HG02610 (cell line): ENCODE results near the gene NADK.
"Not testable (repeated sequence)": the region's sequence is repeated elsewhere in the genome, so short reads cannot be mapped to it uniquely, and the experiment has no call there.

Source experiments
- ATAC-seq: cut with Tn5 transposase; IDR thresholded peaks from one replicate; pipeline ENCODE4 v1.9.1; 2021; ENCODE audit warnings: mild to moderate bottlenecking, moderate library complexity; ENCODE audit not compliant: unreplicated experiment

Gene NADK

DNA sequence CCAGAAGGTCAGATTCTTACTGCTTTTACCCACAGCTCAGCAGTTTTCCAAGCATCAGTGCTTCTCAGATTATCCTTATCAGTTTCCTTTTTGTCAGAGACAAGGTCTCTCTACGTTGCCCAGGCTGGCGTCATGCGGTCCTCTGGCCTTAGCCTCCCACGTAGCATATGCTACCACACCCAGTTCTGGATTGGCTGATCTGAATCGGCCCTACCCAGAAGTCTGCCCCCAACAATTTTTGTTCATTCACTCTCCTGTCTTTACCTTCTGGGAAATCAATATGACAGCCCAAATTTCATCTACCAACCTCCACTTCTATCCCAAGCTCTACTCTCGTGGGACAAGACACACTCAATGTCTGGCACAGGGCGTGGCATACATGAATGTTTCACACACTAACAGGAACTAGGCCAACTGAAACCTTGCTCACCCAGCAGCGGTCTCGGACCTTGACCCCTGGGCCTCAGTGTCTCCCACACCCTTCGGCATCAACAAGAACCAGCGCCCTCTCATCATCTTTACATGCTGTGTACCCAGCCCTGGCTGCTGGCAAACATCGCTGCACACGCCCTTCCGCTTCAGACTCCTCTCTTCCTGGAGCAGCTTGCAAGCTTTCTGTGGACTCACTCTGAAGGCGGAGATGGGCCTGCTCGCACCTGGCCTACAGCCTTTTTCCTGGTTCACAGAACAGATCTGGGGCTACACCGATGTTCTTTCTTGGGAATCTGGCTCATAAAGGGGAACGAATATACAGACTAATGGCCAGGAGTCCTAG, 63.0 kb downstream of the NADK start:
- ATAC-seq = not testable (repeated sequence)

DNA sequence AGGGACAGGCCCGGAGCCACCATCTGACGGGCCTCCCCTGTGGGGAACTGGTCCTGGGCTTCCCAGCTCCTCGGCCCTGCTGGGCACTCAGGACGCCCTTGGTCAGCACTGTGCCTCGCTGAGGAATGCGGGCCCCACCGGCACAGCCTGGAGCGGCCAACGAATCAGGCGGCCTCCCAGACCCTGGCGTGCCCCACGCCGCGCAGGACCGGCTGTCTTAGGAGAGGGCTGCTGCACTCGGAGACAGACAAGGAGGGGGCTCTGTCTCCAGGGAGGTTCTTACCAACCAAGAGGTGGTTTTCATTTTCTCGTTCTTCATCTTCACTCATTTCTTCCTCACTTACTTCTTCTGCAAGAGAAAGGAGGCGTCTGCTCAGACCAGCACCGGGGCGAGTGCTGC, 70.4 kb downstream of the NADK start:
- ATAC-seq = not testable (repeated sequence)

DNA sequence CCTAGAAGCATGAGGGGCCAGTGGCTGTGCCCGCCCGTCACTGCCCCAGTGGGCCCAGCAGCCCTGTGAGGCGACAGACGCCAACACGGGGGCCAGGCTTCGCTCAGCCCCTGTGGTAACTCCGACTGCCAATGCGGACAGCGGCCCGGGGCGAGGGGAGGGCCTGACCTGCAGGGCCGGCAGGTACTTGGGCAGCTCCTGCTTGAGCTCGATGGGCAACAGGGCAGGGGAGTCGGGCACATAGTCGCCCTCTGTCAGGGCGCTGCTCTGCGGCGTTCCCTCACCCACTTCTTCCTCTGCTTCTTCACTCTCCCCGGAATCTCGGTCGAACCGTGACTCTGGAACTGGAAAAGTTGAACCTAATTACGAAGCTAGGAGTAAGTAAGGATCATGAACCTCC, 71.0 kb downstream of the NADK start:
- ATAC-seq = not testable (repeated sequence)

DNA sequence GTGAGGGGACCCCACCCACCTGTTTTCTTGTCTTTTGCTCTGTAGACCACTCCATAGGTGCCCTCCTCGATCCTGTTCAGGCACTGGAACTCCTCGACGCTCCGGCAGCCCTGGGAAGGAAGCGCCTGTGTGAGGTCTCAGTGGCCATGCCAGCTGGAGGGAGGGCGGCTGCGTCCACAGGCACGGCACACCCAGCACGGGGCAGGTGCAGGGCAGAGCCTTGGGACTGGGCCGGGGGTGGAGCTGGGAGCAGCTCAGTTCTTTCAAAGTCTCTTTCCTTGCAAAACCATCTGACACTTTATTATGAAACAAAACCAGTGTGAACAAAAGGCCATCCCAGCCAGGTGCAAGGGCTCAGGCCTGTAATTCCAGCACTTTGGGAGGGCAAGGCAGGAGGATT, 72.6 kb downstream of the NADK start:
- ATAC-seq = not testable (repeated sequence)

DNA sequence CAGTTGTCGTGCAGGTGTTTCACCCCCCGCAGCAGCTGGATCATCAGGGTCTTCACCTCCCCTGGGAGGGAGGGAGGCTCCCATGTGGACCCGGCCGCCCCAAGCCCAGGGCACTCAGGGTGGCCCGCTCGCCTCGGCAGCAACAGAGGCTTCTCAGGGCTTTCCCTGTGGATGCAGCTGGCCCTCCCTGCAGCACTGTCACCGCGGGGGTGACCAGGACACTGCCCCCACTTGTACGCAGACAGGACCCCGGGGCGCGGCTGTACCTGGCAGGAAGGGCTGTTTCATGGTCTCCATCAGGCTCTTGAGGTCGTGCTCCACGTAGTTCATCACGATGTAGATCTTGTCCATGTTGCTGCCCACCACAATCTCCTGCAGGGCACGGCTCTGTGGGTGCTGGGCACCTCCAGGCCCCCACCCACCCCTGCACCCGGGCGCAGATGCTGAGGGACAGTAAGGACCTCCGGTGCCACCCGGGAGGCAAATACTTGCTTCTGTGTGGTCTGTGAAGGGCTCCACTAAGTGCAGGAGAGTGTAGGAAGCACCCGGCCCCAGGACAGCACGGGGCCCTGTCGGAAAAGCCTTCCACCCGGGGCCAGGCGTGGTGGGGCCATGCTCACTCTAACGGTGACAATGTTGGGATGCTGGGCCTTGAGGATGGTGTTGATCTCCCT, 73.8 kb downstream of the NADK start:
- not testable (repeated sequence) for ATAC-seq

DNA sequence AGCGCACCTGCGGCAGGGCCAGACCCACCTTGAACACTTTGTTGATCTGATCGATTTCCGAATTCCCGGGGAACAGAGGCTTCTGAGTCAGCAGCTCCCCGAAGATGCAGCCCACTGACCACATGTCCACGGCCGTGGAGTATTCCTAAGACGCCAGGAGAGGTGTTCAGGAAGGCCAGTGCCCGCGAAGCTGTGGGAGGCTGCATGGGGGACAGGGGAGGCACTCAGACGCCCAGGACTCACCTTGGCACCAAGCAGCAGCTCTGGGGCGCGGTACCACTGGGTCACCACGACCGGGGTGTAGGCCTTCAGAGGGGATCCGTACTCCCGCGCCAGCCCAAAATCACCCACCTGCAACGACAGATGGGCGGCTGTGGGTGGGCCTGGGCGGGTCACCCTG, 74.5 kb downstream of the NADK start:
- no peak for ATAC-seq

DNA sequence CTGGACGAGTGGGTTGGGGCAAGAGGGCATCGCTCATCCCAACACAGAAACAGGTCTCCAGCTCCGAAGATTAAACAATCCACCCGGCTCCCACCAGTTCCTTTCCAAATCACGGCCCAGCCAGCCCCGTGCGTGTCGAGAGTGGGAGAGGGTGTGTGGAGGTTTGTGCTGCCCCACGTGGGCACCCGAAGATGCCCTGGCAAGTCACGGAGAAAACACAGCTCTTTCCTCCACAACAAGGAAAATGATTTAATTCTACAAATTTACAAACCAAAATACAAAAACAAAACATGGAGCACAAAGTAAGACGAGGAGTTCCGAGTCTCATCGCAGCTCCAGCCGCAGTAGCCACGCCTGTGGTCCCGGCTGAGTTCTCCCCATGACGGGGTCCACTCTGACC, 75.8 kb downstream of the NADK start:
- not testable (repeated sequence) for ATAC-seq
